ENCODE data around the gene HK1. TPM values are rescaled to one million over a fixed set of nuclear protein-coding genes. Genes with fewer than 3 reads are reported as not detected.

HK1 gene
- total RNA-seq, 1 experiment from 2014 or later: 98.8 TPM

DNA sequence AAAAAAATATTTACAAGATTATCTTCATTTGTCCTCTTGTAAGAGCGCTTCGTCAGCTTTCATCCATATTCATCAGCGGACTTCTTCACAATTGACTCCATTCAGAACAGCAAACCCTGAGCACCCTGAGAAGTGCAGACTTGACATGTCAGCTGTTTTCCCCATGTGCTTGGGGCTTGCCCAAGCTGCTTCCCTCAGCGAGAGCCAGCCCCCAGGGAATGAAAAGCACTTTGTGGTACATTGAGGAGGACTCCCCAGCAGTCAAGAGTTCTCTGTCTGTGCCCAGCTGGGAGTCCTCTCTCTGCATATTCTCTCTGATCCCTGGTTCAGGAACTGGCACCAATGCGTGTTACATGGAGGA lies 35.5 kb upstream of the HK1 start:
- Histone ChIP-seq H3K79me2 (ENCODE audit: insufficient read depth, low read length) (no peaks in the 10 kb centered on the region), H3K56ac (ENCODE audit: insufficient read length, low read depth, low read length) (no peak overlapping the region), H3K4ac (ENCODE audit: low read depth, low read length) (no peak overlapping the region), H3K23ac (ENCODE audit: insufficient read length, low read depth, low read length) (no peak overlapping the region), H3K27me3 (ENCODE audit: insufficient read depth, low read length) (no peaks in the 10 kb centered on the region), H3T11ph (ENCODE audit: low read length) (no peak overlapping the region), H3K23me2 (ENCODE audit: insufficient read length, low read depth, low read length, poor library complexity, severe bottlenecking) (no peaks in the 10 kb centered on the region), H3K18ac (ENCODE audit: insufficient read length, low read depth, low read length) (no peak overlapping the region), H2AK5ac (ENCODE audit: insufficient read length, low read length) (no peak overlapping the region), H2BK20ac (ENCODE audit: low read depth, low read length, poor library complexity, severe bottlenecking) (no peak overlapping the region), H2BK5ac (ENCODE audit: insufficient read length, low read length) (no peak overlapping the region), H2BK12ac (ENCODE audit: insufficient read length, low read depth, low read length) (no peak overlapping the region), H4K20me1 (ENCODE audit: control insufficient read depth, insufficient read depth, insufficient read length) (no peaks in the 10 kb centered on the region), H4K91ac (ENCODE audit: insufficient read length, low read depth, low read length) (no peak overlapping the region), H3K27ac (ENCODE audit: insufficient read length, low read depth, low read length) (no peak overlapping the region), H3K79me1 (ENCODE audit: insufficient read depth, low read depth, low read length, poor library complexity, severe bottlenecking) (no peaks in the 10 kb centered on the region), H3K4me2 (ENCODE audit: insufficient read depth, insufficient read length, low read length) (no peak overlapping the region), H3K9ac (ENCODE audit: extremely low read depth, insufficient read length, low read length) (no peak overlapping the region), H3K9me3 (ENCODE audit: control insufficient read depth, low read depth, low read length) (no peaks in the 10 kb centered on the region), H2BK15ac (ENCODE audit: low read depth, low read length) (no peak overlapping the region), H2BK120ac (ENCODE audit: low read depth, low read length, poor library complexity, severe bottlenecking) (no peak overlapping the region), H4K5ac (ENCODE audit: insufficient read length, low read depth, low read length) (no peak overlapping the region), H4K8ac (replicated peaks; ENCODE audit: insufficient read length, low read depth, low read length) (no peak overlapping the region), H2AFZ (ENCODE audit: low read length) (no peak overlapping the region), H3K14ac (ENCODE audit: insufficient read depth, low read length) (no peak overlapping the region), H3K4me1 (ENCODE audit: insufficient read depth, low read length) (no peaks in the 10 kb centered on the region)
- Mint-ChIP-seq H3K27ac (no peak overlapping the region), H3K9me3 (no peaks in the 10 kb centered on the region), H3K4me3 (no peak overlapping the region), H3K4me1 (peaks cover 15 to 16% of the 10 kb centered on the region in 2 experiments), H3K36me3 (ENCODE audit: insufficient read depth in 1 of 3, low read depth in 3 of 3) (no peaks in the 10 kb centered on the region), H3K27me3 (ENCODE audit: low read depth) (peaks cover 6% of the 10 kb centered on the region)
- no CpG with 5 or more reads among the region's 5 CpGs for WGBS (ENCODE audit: extremely low coverage, insufficient read length, low lambda C conversion rate)
- no peak for DNase-seq
- TF ChIP-seq, protein P1, sequence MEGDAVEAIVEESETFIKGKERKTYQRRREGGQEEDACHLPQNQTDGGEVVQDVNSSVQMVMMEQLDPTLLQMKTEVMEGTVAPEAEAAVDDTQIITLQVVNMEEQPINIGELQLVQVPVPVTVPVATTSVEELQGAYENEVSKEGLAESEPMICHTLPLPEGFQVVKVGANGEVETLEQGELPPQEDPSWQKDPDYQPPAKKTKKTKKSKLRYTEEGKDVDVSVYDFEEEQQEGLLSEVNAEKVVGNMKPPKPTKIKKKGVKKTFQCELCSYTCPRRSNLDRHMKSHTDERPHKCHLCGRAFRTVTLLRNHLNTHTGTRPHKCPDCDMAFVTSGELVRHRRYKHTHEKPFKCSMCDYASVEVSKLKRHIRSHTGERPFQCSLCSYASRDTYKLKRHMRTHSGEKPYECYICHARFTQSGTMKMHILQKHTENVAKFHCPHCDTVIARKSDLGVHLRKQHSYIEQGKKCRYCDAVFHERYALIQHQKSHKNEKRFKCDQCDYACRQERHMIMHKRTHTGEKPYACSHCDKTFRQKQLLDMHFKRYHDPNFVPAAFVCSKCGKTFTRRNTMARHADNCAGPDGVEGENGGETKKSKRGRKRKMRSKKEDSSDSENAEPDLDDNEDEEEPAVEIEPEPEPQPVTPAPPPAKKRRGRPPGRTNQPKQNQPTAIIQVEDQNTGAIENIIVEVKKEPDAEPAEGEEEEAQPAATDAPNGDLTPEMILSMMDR (conservative IDR thresholded peaks at IDR 0.05): no peak

Data from H9 (cell line).